Small intestine (tissue), 7 donors: Measurements from ENCODE around the gene CIDEC. TPM values are rescaled to one million over a fixed set of nuclear protein-coding genes. Genes with fewer than 3 reads are reported as not detected.

ENCODE experiments used
- DNase-seq, 2 donors: peaks; one replicate each; pipeline versions ENCODE4 v3.0.0 to v3.0.0-alpha.2; 2013
- FAIRE-seq: peaks from 2 replicates; lab custom pipeline; 2012; peaks lifted over from hg19 to GRCh38; lab: Jason Lieb, UNC
- H3K27ac ChIP-seq, 3 donors: one replicate each; pipeline ENCODE4 v1.5.1; 2013; ENCODE audit warnings: low read length in 2 of 3, mild to moderate bottlenecking in 2 of 3, control low read depth in 1 of 3, inconsistent platforms in 1 of 3, low read depth in 1 of 3, moderate library complexity in 1 of 3
- H3K27me3 ChIP-seq, 3 donors: one replicate each; pipeline ENCODE4 v1.6.1; 2013; ENCODE audit warnings: low read length in 3 of 3, inconsistent platforms in 1 of 3; ENCODE audit not compliant: control insufficient read depth in 3 of 3, insufficient read depth in 3 of 3
- H3K36me3 ChIP-seq, 3 donors: one replicate each; pipeline ENCODE4 v1.6.1; 2013; ENCODE audit warnings: low read length in 3 of 3, inconsistent platforms in 1 of 3, low read depth in 1 of 3, mild to moderate bottlenecking in 1 of 3, moderate library complexity in 1 of 3; ENCODE audit not compliant: control insufficient read depth in 3 of 3, insufficient read depth in 2 of 3
- H3K4me1 ChIP-seq, 3 donors: one replicate each; pipeline ENCODE4 v1.6.1; 2013; ENCODE audit warnings: low read length in 2 of 3, inconsistent platforms in 1 of 3, low read depth in 1 of 3, mild to moderate bottlenecking in 1 of 3, moderate library complexity in 1 of 3; ENCODE audit not compliant: control insufficient read depth in 3 of 3, insufficient read depth in 2 of 3
- H3K4me3 ChIP-seq, 3 donors: one replicate each; pipeline ENCODE4 v1.5.1; 2013; ENCODE audit warnings: low read length in 3 of 3, control low read depth in 1 of 3, inconsistent platforms in 1 of 3, low read depth in 1 of 3, mild to moderate bottlenecking in 1 of 3, moderate library complexity in 1 of 3
- H3K9me3 ChIP-seq, 2 donors: one replicate each; pipeline ENCODE4 v1.6.1; 2013; ENCODE audit warnings: low read depth in 1 of 2, low read length in 1 of 2; ENCODE audit not compliant: control insufficient read depth in 2 of 2, insufficient read depth in 1 of 2
- WGBS, 3 donors: extraction: QIAGEN DNeasy Blood & Tissue Kit; methylation state at CpG; one replicate each; pipeline ENCODE4 v1.1.7; 2013; 5-methylcytosine and 5-hydroxymethylcytosine counted together
- polyA plus RNA-seq, 4 donors: library from polyadenylated mRNA; stranded (reverse) in 3 of 4; unstranded in 1 of 4; fragments of 200-250 nt in 3 of 4; fragments of 120-200 nt in 1 of 4; gene quantifications; one replicate each; pipeline versions ENCODE4 v1.2.1 to v1.2.3, GENCODE V29; 2013
- donor health status: healthy with polysubstance abuse.
- donor health status: control.
- donor health status: control.
- donor health status: Bipolar disorder and iron deficiency.
- donor health status: healthy.

Gene CIDEC
- polyA plus RNA-seq, 4 donors = 19.0 to 748 (median 310) TPM

DNA sequence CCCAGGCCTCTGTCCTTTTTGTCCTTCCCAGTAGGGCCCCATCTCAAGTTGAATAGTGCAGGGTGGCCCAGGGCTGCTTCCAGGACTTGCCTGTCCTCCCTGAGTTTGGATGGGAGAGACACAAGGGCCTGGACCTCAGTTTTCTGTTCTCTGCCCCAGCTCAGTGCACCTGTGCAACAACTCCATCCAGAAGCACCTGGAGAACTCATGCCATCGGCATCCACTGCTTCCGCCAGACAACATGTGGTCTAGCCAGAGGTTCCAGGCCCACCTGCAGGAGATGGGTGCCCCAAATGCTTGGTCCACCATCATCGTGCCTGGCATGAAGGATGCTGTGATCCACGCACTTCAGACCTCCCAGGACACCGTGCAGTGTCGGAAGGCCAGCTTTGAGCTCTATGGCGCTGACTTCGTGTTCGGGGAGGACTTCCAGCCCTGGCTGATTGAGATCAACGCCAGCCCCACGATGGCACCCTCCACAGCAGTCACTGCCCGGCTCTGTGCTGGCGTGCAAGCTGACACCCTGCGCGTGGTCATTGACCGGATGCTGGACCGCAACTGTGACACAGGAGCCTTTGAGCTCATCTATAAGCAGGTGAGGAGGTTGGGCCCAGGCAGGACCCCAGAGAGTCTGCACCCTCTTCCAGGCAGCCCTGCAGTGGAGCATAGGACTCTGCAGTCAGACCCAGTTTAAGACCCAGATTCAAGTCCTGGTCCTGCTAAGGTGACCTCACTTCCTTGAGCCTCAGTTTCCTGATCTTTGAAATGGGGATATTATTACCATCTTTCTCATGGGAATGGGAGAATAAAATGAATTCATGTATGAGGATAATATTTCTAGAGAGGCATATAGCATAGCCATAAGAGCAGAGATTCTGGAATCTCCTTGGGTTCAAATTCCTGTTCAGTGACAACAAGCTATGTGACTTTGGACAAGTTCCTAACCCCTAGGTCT lies 51.0 kb downstream of the CIDEC start:
- no peak overlapping the region for H3K4me3 ChIP-seq
- WGBS, 3 donors = 95 to 98% (median 96%) methylated on average over 17 of the region's 17 CpGs
- DNase-seq (no peak), FAIRE-seq (no peak)
- H3K9me3 ChIP-seq = no peaks in the 10 kb centered on the region
- peaks cover 0 to 48% (median 2%) of the 10 kb centered on the region in 3 donors for H3K36me3 ChIP-seq
- H3K27me3 ChIP-seq = no peaks in the 10 kb centered on the region
- no peak overlapping the region for H3K27ac ChIP-seq
- H3K4me1 ChIP-seq = no peaks in the 10 kb centered on the region

- Histone ChIP-seq H3K9me3 (no peaks in the 10 kb centered on the region), H3K4me1 (no peaks in the 10 kb centered on the region), H3K27me3 (no peaks in the 10 kb centered on the region), H3K27ac (no peak overlapping the region), H3K4me3 (no peak overlapping the region), H3K36me3 (peaks cover 0 to 32% (median 0%) of the 10 kb centered on the region in 3 donors)
- WGBS, 3 donors = 83 to 84% (median 84%) methylated on average over 20 of the region's 20 CpGs
- DNase-seq (peak; percentile 41 to 65), FAIRE-seq (no peak)
Measured at GRCh38 chr3:9826815-9827573, 53.1 kb downstream of the CIDEC start.

DNA sequence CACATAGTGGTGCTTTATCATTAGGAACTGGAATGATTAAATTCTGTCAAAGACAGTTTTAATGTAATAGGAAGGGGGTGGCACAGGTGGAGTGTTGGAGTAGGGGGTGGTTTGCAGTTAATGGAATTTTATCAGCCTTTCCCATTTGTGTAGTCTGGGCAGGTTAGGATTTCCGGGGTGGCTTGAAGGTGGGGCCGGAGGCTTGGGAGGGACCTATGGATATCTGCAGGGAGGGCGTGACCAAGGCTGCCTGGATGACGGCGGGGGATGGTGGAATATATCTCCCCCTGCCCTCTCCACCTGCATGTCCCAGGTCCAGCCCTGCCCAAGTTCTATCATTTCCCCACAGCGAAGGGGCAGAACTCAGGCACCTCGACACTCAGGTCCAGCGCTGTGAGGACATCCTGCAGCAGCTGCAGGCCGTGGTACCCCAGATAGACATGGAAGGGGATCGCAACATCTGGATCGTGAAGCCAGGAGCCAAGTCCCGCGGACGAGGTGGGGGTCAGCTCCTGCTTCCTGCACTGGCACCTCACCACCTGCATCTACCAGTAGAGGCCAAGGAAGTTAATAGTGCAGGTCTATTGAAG lies 54.5 kb downstream of the CIDEC start:
- no peak overlapping the region for H3K27ac ChIP-seq
- WGBS, 3 donors = 35 to 66% (median 59%) methylated on average over 14 of the region's 14 CpGs
- no peaks in the 10 kb centered on the region for H3K4me1 ChIP-seq
- H3K36me3 ChIP-seq = peaks cover 0 to 32% (median 0%) of the 10 kb centered on the region in 3 donors
- DNase-seq (peak in 1 of 2 donors; percentile 35), FAIRE-seq (no peak)
- H3K27me3 ChIP-seq = no peaks in the 10 kb centered on the region
- no peaks in the 10 kb centered on the region for H3K9me3 ChIP-seq
- no peak overlapping the region for H3K4me3 ChIP-seq

DNA sequence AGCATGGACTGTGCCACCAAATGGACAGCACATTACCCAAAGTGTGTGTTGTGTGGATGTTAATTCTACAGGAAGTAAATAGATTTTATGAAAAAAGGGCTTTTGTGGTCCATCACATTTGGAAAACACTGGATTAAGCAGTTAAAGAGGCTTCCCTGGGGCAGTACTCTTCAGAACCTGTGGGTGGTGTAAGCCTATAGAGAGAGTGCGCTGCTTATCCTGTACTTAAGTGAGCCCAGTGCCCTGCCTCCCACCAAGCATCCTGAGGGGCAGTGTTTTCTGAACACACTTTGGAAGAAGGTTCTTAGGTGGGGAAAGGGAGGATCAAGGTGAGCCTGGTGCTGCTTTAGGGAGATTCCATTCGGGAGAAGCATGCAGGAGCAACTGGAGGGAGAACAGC lies 59.1 kb downstream of the CIDEC start:
- H3K27ac ChIP-seq = no peak overlapping the region
- no peaks in the 10 kb centered on the region for H3K9me3 ChIP-seq
- no peak for FAIRE-seq
- H3K4me1 ChIP-seq = no peaks in the 10 kb centered on the region
- H3K36me3 ChIP-seq = peaks cover 0 to 26% (median 0%) of the 10 kb centered on the region in 3 donors
- no peak for DNase-seq
- H3K4me3 ChIP-seq = no peak overlapping the region
- no peaks in the 10 kb centered on the region for H3K27me3 ChIP-seq
- 74 to 94% (median 91%) methylated on average over 2 of the region's 2 CpGs for WGBS, 3 donors

- Histone ChIP-seq H3K27ac (no peak overlapping the region), H3K9me3 (no peaks in the 10 kb centered on the region), H3K36me3 (peaks cover 0 to 30% (median 0%) of the 10 kb centered on the region in 3 donors), H3K4me3 (no peak overlapping the region), H3K4me1 (no peaks in the 10 kb centered on the region), H3K27me3 (no peaks in the 10 kb centered on the region)
- 90 to 95% (median 92%) methylated on average over 12 of the region's 12 CpGs for WGBS, 3 donors
- DNase-seq (no peak), FAIRE-seq (no peak)
Measured at GRCh38 chr3:9820543-9820942, 59.5 kb downstream of the CIDEC start.

- Histone ChIP-seq H3K27me3 (no peaks in the 10 kb centered on the region), H3K4me1 (no peaks in the 10 kb centered on the region), H3K4me3 (no peak overlapping the region), H3K36me3 (peaks cover 0 to 40% (median 0%) of the 10 kb centered on the region in 3 donors), H3K9me3 (no peaks in the 10 kb centered on the region), H3K27ac (no peak overlapping the region)
- WGBS, 3 donors = 92 to 96% (median 94%) methylated on average over 6 of the region's 7 CpGs
- FAIRE-seq = no peak
- DNase-seq = no peak
Measured at GRCh38 chr3:9818666-9819335, 61.3 kb downstream of the CIDEC start.

DNA sequence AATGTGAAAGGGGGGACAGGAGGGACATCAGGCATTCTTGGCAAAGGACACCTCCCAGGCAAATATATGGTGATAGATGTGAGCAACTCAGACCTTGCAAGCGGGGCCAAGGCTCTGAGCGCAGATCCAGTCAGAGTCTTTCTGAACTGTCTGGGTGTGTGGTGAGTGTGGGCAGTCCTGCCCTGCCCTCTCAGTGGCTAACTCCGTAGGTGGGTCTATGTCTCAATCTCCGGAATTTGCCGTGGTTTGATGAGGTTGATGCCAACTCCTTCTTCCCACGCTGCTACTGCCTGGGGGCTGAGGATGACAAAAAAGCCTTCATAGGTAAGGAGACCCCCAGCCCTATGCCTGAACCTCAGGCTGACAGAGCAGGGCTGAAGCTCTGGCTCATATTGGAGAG lies 62.6 kb downstream of the CIDEC start:
- Histone ChIP-seq H3K9me3 (no peaks in the 10 kb centered on the region), H3K36me3 (peaks cover 0 to 49% (median 0%) of the 10 kb centered on the region in 3 donors), H3K4me1 (no peaks in the 10 kb centered on the region), H3K27ac (no peak overlapping the region), H3K4me3 (no peak overlapping the region), H3K27me3 (no peaks in the 10 kb centered on the region)
- FAIRE-seq (no peak), DNase-seq (no peak)
- 92 to 94% (median 93%) methylated on average over 6 of the region's 6 CpGs for WGBS, 3 donors
